Hematopoietic multipotent progenitor cell treated with erythropoietin and hydrocortisone succinate and interleukin-3 and kit ligand, for 17 days (in vitro differentiated cells): ENCODE data around the gene GP1BB.
"Not testable (repeated sequence)": the region's sequence is repeated elsewhere in the genome, so short reads cannot be mapped to it uniquely, and the experiment has no call there.

Experiments used
- DNase-seq: peaks from one replicate; pipeline ENCODE4 v3.0.0-alpha.2; 2015; ENCODE audit warnings: low spot score

Gene GP1BB

GRCh38 chr22:19723232-19723982, at the start of gene GP1BB:
GP1BB (plus strand) TSS chr22:19723539; CDS start chr22:19723570, 31 bp downstream.
- DNase-seq = peak; percentile 15

GRCh38 chr22:19673660-19674059, 49.7 kb upstream of the GP1BB start:
- DNase-seq = no peak

- DNase-seq = no peak
Measured at GRCh38 chr22:19674129-19674928, 49.0 kb upstream of the GP1BB start.

GRCh38 chr22:19674929-19675253, 48.4 kb upstream of the GP1BB start:
- no peak for DNase-seq

- DNase-seq = no peak
Measured at GRCh38 chr22:19675428-19675827, 47.9 kb upstream of the GP1BB start.

GRCh38 chr22:19676437-19676836, 46.9 kb upstream of the GP1BB start:
- DNase-seq = not testable (repeated sequence)

- no peak for DNase-seq
Measured at GRCh38 chr22:19678949-19679521, 44.3 kb upstream of the GP1BB start.

GRCh38 chr22:19679522-19680101, 43.7 kb upstream of the GP1BB start:
- DNase-seq = peak; percentile 41

- DNase-seq = no peak
Measured at GRCh38 chr22:19680287-19680881, 43.0 kb upstream of the GP1BB start.

- DNase-seq = no peak
Measured at GRCh38 chr22:19680911-19681862, 42.2 kb upstream of the GP1BB start.

GRCh38 chr22:19681863-19682245, 41.5 kb upstream of the GP1BB start:
- DNase-seq = no peak

GRCh38 chr22:19686946-19687345, 36.4 kb upstream of the GP1BB start:
- no peak for DNase-seq

GRCh38 chr22:19687561-19688300, 35.6 kb upstream of the GP1BB start:
- no peak for DNase-seq

- no peak for DNase-seq
Measured at GRCh38 chr22:19688301-19689290, 34.7 kb upstream of the GP1BB start.

GRCh38 chr22:19689408-19689807, 33.9 kb upstream of the GP1BB start:
- DNase-seq = no peak

GRCh38 chr22:19691007-19691720, 32.2 kb upstream of the GP1BB start:
- DNase-seq = no peak

- DNase-seq = no peak
Measured at GRCh38 chr22:19691721-19692341, 31.5 kb upstream of the GP1BB start.

- DNase-seq = no peak
Measured at GRCh38 chr22:19693581-19693980, 29.8 kb upstream of the GP1BB start.
